HepG2 (cell line): ENCODE results near the gene DIPK1B.

Experiments used
- CHCHD3 ChIP-seq: sonication (generic); formaldehyde crosslinking; IDR thresholded peaks from 2 replicates; pipeline ENCODE4 v1.8.0; 2022; ENCODE audit warnings: mild to moderate bottlenecking, missing genetic modification reagents, moderate library complexity
- CTCF ChIP-seq: sonication (generic); formaldehyde crosslinking; IDR thresholded peaks from 2 replicates; pipeline ENCODE4 v1.5.0; 2020; ENCODE audit warnings: mild to moderate bottlenecking, missing genetic modification reagents, moderate library complexity
- E2F1 ChIP-seq: sonication (generic); formaldehyde crosslinking; IDR thresholded peaks from 2 replicates; pipeline ENCODE4 v1.5.0; 2020; ENCODE audit warnings: missing genetic modification reagents
- ESRRA ChIP-seq: sonication (generic); formaldehyde crosslinking; IDR thresholded peaks from 2 replicates; pipeline ENCODE4 v1.5.1; 2020; ENCODE audit warnings: mild to moderate bottlenecking, low read depth, missing genetic modification reagents
- HNF4G ChIP-seq, 2 experiments: sonication (generic) in 1 of 2; formaldehyde crosslinking in 1 of 2; IDR thresholded peaks; 2 replicates each; pipeline versions ENCODE4 v1.4.0 to v1.6.1; 2011 to 2020; ENCODE audit warnings: borderline replicate concordance in 2 of 2, low read depth in 2 of 2, mild to moderate bottlenecking in 2 of 2, low read length in 1 of 2, missing genetic modification reagents in 1 of 2, moderate library complexity in 1 of 2
- IRF1 ChIP-seq: sonication (generic); formaldehyde crosslinking; IDR thresholded peaks from 2 replicates; pipeline ENCODE4 v1.4.0; 2020; ENCODE audit warnings: low read depth, mild to moderate bottlenecking, missing genetic modification reagents
- KLF11 ChIP-seq: IDR thresholded peaks from 2 replicates; pipeline ENCODE4 v1.6.1; 2016; ENCODE audit warnings: missing compliant biosample characterization
- MAFF ChIP-seq: IDR thresholded peaks from 2 replicates; pipeline ENCODE4 v1.6.1; 2011; ENCODE audit warnings: low read depth, low read length, improper control_type of control experiment
- NFRKB ChIP-seq: fragments of 450-650 bp; IDR thresholded peaks from 2 replicates; pipeline ENCODE4 v1.6.1; 2017
- TARDBP ChIP-seq: sonication (generic); formaldehyde crosslinking; IDR thresholded peaks from 2 replicates; pipeline ENCODE4 v1.8.0; 2022; ENCODE audit warnings: mild to moderate bottlenecking, missing genetic modification reagents
- TCF7 ChIP-seq: sonication (generic); IDR thresholded peaks from 2 replicates; pipeline ENCODE4 v1.6.1; 2016; ENCODE audit warnings: antibody characterized with exemption, low read depth
- TP53 ChIP-seq: sonication (generic); formaldehyde crosslinking; conservative IDR thresholded peaks from 2 replicates; pipeline ENCODE4 v1.4.0; 2020; ENCODE audit warnings: missing genetic modification reagents
- ZNF124 ChIP-seq: sonication (generic); formaldehyde crosslinking; IDR thresholded peaks from 2 replicates; pipeline ENCODE4 v1.4.0; 2020; ENCODE audit warnings: missing genetic modification reagents
- ZNF18 ChIP-seq: sonication (generic); formaldehyde crosslinking; IDR thresholded peaks from 2 replicates; pipeline ENCODE4 v1.8.0; 2022; ENCODE audit warnings: mild to moderate bottlenecking, missing genetic modification reagents; ENCODE audit not compliant: insufficient replicate concordance

- no peak for TF ChIP-seq MAFF
- no peak for TF ChIP-seq NFRKB
- TF ChIP-seq ZNF18 (CRISPR knock-in tag): no peak
- no peak for TF ChIP-seq CTCF (CRISPR knock-in tag)
- no peak for TF ChIP-seq CHCHD3
- no peak for TF ChIP-seq KLF11 (CRISPR knock-in tag)
- TF ChIP-seq TARDBP (CRISPR knock-in tag): no peak
- TF ChIP-seq ZNF124 (CRISPR knock-in tag): no peak
- TF ChIP-seq TP53 (CRISPR knock-in tag): no peak
- no peak for TF ChIP-seq ESRRA (CRISPR knock-in tag)
- no peak for TF ChIP-seq IRF1 (CRISPR knock-in tag)
- TF ChIP-seq HNF4G (IDR thresholded peaks at IDR 0.05; ENCODE audit: borderline replicate concordance, low read depth, low read length): no peak
- no peak for TF ChIP-seq HNF4G (CRISPR knock-in tag; IDR thresholded peaks at IDR 0.05; ENCODE audit: borderline replicate concordance, low read depth)
- no peak for TF ChIP-seq TCF7
- no peak for TF ChIP-seq E2F1 (CRISPR knock-in tag)
Measured at GRCh38 chr9:136761545-136761981, 49.2 kb downstream of the DIPK1B start.
